H54 (cell line): ENCODE results near the gene FOXP3.

Experiments used
- DNase-seq: peaks from one replicate; pipeline ENCODE4 v3.0.0; 2011; ENCODE audit warnings: low spot score, mixed read lengths; ENCODE audit not compliant: insufficient read length
- FAIRE-seq: peaks from 3 replicates; lab custom pipeline; 2011; peaks lifted over from hg19 to GRCh38; lab: Jason Lieb, UNC
- POLR2A ChIP-seq: IDR thresholded peaks from 2 replicates; pipeline ENCODE4 v1.6.1; 2011; ENCODE audit warnings: low read depth, mild to moderate bottlenecking, low read length

FOXP3 gene

DNA sequence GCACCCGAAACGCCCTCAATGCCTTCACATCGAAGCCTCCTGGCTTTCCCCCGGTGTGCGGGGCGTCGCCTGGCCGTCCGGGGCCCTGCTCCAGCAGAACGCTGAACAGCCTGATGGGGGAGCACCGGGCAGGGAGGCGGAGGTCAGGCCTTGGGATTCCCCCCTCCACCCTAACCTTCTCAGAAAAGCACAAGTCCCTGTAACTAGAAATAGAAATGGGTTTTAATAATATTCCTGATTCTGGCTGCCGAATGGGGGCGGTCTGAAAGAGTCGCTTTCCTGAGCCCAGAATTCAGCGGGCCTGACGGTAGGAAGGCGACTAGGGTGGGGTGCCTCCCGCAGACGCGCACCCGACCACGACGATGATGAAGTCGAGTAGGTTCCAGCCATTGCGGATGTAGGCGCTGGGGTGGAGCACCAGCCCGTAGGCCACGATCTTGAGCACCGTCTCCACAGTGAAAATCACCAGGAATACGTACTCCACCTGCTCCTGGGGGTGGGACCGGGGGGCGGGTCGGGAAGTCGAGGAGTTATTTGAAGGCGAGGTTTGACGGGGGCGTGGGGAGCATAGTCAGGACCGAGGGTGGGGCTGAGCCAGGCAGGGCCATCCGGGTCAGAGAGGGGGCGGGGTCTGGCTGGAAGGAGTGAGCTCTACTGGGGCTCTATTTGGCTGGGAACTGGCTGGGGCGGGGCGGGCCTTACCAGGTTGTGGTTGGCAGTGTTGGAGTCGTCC is 33.8 kb downstream of the FOXP3 start:
- no peak for FAIRE-seq
- TF ChIP-seq POLR2A = no peak

DNA sequence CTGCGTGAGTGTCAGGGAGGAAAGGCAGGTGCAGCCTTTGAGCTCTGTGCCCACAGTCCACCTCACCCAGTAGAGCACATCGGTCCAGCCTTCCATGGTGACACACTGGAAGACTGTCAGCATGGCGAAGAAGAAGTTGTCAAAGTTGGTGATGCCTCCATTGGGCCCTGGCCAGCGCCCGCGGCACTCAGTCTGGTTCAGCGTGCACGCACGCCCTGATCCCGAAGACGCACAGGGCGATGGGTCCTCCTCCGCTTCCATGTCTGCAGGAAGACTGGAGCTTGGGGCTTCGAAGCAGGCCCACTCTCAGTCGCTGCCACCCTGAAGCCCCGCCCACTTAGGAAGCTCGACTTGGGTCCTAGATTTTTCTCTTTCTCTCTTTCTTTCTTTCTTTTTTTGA is 36.3 kb downstream of the FOXP3 start:
- no peak for FAIRE-seq

More for the DNA sequence above, 33.8 kb downstream of the FOXP3 start:
- DNase-seq = no peak

DNA sequence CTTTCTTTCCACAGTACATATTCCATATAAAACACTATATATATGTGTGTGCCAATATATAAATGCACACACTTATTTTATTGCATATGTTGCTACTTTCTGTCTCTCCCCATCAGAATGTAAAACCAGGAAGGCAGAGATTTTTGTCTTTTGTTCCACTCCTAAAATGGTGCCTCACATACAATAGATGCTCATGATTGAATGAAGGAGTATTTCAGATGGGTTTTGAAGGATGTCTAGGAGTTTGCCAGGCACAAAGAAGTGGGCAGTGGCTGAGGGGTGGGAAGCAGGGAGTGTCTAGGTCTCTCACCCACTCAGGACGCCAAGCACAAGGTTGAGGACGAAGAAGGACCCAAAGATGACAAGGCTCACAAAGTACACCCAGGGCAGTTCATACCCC is 36.8 kb downstream of the FOXP3 start:
- no peak for FAIRE-seq

More for the DNA sequence above, 36.3 kb downstream of the FOXP3 start:
- TF ChIP-seq POLR2A = no peak
- DNase-seq = no peak

DNA sequence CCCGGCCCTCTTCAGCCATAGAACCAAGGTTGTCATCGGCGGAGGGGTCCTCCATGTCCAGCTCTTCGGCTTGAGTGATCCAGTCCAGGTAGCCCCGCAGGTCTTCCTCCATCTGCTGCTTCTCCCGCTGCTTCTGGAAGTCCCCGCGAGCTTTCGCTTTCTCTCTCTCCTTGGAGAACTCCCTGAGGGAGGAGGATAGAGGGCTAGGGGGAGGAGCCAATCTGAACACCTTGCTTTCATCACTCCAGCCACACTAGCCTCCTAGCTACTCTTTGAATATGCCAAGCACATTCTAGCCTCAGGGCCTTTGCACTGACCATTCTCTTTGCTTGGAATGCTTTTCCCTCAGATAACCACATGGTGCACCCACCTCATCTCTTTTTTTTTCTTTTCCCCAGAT is 37.6 kb downstream of the FOXP3 start:
- FAIRE-seq = no peak

More for the DNA sequence above, 36.8 kb downstream of the FOXP3 start:
- TF ChIP-seq POLR2A = no peak
- no peak for DNase-seq

DNA sequence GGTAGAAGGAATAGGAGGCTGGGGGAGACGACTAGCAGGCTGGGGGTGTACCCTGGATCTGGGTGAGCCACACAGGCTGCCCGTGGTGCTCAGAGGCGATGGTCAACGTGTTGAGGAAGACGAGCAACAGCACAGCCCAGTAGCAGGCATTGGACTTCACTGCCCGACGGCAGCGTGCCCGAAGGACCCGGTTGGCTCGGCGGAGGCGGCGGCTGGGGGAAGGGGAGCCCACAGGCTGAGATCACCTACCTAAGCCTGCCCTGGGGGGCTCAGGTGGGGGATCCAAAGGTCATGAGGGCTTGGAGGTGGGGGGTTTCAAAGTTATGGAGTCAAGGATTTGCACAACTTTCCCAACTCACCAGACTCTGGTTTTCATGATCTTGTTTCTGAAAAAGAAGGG is 38.7 kb downstream of the FOXP3 start:
- DNase-seq (no peak), FAIRE-seq (no peak)
- no peak for TF ChIP-seq POLR2A

More for the DNA sequence above, 37.6 kb downstream of the FOXP3 start:
- DNase-seq = no peak
- TF ChIP-seq POLR2A = no peak

DNA sequence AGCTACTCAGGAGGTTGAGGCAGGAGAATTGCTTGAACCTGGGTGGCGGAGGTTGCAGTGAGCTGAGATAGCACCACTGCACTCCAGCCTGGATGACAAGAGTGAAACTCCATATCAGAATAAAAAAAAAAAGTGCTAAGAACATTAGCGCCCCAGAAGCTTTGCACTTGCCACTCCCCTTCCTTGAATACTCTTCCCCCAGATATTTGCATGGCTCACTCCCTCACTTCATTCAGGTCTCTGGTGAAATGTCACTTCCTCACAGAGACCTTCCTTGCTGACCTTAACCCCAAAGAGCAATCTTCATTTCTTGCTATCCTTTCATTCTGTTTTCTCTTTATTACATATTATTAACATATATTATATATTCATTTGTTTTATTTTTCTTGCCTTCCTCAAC is 42.6 kb downstream of the FOXP3 start:
- DNase-seq (no peak), FAIRE-seq (no peak)
- no peak for TF ChIP-seq POLR2A

DNA sequence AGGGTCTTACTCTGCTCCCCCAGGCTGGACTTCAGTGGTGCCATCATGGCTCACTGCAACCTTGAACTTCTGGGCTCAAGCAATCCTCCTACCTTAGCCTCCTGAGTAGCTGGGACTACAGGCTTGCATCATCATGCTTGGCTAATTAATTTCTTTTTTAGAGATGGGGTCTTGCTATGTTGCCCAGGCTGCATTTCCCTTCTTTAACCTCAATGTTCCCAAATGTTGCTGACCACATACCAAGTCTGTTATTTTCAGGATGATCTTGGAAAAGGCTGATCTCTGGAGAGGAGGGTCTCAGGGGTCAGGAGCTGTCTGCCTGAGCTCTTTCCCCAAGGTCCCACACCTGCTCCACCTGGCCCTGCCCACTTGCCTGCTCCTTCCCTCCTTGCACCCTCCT is 44.4 kb downstream of the FOXP3 start:
- DNase-seq = no peak
- TF ChIP-seq POLR2A = no peak
- no peak for FAIRE-seq

DNA sequence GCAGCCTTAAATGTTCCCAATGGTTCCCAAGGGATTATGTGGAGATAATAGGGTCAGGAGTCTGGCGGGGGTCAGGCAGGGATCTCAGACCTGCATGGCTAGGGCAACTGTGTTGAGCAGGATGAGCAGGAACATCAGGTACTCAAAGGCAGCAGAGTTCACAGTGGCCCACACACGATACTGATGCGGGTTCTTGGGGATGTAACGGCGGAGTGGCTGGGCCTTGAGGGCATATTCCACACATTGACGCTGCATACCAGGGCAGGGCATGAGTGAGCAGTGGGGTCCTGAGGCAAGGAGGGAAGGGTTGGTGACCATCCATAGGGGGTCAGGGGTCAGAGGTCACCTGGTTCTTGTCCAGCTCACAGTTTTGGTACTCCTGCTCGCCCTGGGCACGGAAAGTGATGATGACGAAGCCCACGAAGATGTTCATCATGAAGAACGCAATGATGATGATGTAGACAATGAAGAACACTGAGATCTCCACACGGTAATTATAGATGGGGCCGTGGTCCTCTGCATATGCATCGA is 49.4 kb downstream of the FOXP3 start:
- no peak for TF ChIP-seq POLR2A
- DNase-seq (no peak), FAIRE-seq (no peak)

DNA sequence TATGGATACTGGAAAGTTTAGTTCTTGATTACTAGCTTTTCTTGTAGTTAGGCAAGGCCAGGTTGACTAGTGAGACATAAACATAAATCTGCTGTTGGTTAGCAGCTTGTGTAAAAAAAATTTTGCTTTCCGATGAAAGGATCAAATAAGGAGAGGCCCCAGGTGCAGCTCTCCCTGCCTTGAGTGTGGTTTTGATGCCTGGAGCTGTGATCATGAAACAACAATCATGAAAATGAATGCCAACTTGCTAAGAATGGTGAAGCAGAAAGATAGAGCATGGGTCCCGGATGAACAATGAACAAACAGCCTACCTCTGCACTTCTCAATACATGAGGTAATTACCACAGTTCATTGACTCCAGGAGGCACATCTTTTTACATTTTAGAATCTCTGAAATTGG is 50.1 kb downstream of the FOXP3 start:
- TF ChIP-seq POLR2A = no peak

DNA sequence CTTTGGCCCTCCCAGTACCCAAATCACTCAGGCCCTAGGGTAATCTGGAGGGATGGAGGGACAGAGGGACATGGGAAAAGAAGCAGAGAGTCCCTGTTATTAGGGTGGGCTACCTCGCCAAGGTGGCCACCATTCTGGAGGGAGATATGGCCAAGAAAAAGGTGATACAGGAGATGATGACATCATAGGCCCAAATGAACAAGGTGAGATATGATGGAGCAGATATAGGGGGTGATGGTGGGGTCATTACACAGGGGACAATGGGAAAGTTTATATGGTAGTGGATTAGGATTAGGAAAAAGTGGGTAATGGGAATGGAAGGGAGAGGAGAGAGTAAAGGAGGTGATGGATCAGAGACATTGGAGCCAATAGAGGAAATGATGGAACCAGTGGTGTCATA is 51.6 kb downstream of the FOXP3 start:
- FAIRE-seq = no peak
- DNase-seq = no peak
- TF ChIP-seq POLR2A = no peak

More for the DNA sequence above, 50.1 kb downstream of the FOXP3 start:
- FAIRE-seq = no peak
- no peak for DNase-seq

DNA sequence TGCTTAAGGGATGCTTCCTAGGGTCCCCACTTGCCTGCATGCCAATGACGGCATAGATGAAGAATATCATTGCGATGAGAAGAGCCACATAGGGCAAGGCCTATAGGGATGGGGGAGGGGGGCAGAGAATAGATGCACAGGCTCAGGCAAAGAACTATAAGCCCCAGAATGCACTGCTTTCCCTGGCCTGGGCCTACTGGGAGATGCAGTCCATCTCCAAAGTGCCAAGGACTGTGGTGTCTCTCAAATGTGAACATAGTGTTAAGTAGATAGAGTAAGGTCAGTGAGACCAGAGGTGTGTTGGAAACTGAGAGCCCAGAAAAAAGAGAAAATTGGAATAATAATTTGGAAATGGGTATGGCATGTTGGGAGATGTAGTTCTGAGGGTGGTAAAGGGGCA is 52.3 kb downstream of the FOXP3 start:
- FAIRE-seq = no peak
- DNase-seq = no peak
- no peak for TF ChIP-seq POLR2A

DNA sequence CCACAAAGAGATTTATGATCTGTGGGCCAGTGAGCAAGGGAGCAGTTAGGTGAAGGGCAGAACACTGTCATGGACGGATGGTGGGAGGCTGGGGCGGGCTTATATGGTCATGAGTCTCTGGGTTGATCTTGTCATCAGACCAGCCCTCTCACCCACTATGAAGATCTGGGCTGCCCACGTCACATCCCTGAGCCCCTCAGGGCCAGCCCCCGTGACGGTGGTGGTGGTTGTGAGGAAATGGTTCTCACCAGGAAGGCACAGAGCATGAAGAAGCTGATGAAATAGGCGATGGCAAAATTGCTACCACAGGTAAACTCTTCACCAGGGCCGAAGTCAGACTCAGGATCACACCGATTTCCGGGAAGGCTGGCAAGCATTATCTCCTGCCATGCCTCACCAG is 53.4 kb downstream of the FOXP3 start:
- FAIRE-seq = no peak
- DNase-seq = no peak
- no peak for TF ChIP-seq POLR2A

DNA sequence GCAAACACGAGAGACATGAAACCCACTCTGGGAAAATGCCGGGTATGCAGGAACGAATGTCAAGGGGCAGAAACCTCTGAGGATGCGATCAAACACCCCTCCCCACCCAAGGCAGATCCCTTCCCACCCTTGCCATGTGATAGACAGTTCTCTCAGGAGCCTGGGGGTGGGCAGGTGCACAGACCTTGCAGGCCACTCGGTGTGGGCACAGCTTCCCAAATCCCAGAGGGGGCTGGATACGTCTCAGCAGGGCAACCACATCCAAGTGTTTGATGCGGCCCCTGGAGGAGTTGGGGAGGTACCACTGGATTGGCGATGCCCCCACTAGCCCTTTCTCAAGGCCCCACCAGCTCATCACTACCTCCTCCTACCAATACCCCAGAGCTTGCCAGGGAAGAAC is 54.1 kb downstream of the FOXP3 start:
- FAIRE-seq = no peak
- DNase-seq = no peak
- no peak for TF ChIP-seq POLR2A

DNA sequence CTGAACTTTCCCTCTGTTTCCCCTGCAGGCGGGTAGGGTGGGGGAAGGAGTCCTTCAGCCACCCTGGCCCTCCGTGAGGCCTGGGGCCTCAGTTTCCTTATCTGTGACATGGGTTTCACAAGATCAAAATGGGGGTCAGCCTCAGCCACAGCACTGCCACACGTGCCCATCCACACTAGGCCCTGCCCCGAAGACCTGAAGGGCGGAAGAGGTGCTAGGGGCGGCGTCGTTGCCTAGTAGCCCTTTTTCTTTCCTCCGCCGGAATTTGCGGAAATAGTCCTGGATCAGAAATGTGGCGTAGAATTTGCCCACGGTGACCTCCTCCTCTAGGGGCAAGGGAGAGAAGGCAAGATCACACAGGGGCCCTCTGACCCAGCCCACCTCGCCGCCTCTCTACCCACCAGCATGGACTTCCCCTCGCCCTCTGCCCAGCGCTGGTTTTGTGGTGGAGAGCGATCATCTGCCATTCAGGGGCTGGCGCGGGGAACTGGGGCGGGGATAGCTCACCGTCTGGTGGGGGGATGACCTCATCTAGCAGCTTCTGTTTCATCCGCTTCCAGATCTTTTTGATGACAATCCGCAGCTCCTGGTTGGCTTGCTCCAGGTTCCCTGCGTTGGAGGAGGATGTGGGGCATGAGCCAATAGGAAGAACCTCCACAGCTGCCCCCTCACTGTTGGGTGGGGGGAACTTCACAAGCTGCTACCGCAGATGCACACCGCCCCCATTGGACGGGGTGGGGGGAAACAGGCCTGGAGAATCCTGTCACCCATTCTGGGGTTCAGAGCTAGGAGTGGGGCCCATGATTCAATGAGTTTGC is 54.9 kb downstream of the FOXP3 start:
- no peak for DNase-seq
- no peak for FAIRE-seq
- no peak for TF ChIP-seq POLR2A
